Esophagus squamous epithelium (tissue), 4 donors: ENCODE data around the gene TBX15.

Experiments used
- CTCF ChIP-seq, 6 experiments: fragments of 450-650 bp in 4 of 6; fragments of 200-600 bp in 2 of 6; sonication (generic) in 2 of 6; IDR thresholded peaks; one replicate each; pipeline ENCODE4 v1.5.1; 2016 to 2019; ENCODE audit warnings: antibody characterized with exemption in 6 of 6, mild to moderate bottlenecking in 4 of 6, moderate library complexity in 4 of 6
- POLR2A ChIP-seq, 4 donors: fragments of 450-650 bp; IDR thresholded peaks; one replicate each; pipeline ENCODE4 v1.6.1; 2017; ENCODE audit warnings: antibody characterized with exemption in 4 of 4, mild to moderate bottlenecking in 4 of 4, moderate library complexity in 3 of 4

GRCh38 chr1:119008483-119009311 lies 20.6 kb upstream of the TBX15 start:
- peak; percentile 29 to 71 (median 54) for TF ChIP-seq CTCF (IDR thresholded peaks at IDR 0.05)
- no peak for TF ChIP-seq POLR2A (IDR thresholded peaks at IDR 0.05)
